Adipocyte (in vitro differentiated cells): ENCODE results near the gene ELF5.

ENCODE experiments used
- DNase-seq: peaks from one replicate; pipeline ENCODE4 v3.0.0-alpha.2; 2015; ENCODE audit warnings: low read depth
- H3K27me3 ChIP-seq: replicated peaks from 2 replicates; pipeline ENCODE4 v1.7.0; 2013; ENCODE audit warnings: mild to moderate bottlenecking, low read length, moderate library complexity; ENCODE audit not compliant: control insufficient read depth, insufficient read depth
- H3K36me3 ChIP-seq: 2 replicates; pipeline ENCODE4 v1.7.0; 2013; ENCODE audit warnings: low read length, mild to moderate bottlenecking, moderate library complexity; ENCODE audit not compliant: control insufficient read depth, insufficient read depth, severe bottlenecking
- H3K4me1 ChIP-seq: 2 replicates; pipeline ENCODE4 v1.7.0; 2013; ENCODE audit warnings: mild to moderate bottlenecking, low read length, moderate library complexity; ENCODE audit not compliant: control insufficient read depth, insufficient read depth
- H3K4me3 ChIP-seq: 2 replicates; pipeline ENCODE4 v1.7.0; 2013; ENCODE audit warnings: mild to moderate bottlenecking, low read length, moderate library complexity
- H3K9ac ChIP-seq: 2 replicates; pipeline ENCODE4 v1.7.0; 2013; ENCODE audit warnings: mild to moderate bottlenecking, low read length, moderate library complexity
- H3K9me3 ChIP-seq: 2 replicates; pipeline ENCODE4 v1.7.0; 2013; ENCODE audit warnings: mild to moderate bottlenecking, low read length, moderate library complexity; ENCODE audit not compliant: control insufficient read depth

Gene ELF5

DNA sequence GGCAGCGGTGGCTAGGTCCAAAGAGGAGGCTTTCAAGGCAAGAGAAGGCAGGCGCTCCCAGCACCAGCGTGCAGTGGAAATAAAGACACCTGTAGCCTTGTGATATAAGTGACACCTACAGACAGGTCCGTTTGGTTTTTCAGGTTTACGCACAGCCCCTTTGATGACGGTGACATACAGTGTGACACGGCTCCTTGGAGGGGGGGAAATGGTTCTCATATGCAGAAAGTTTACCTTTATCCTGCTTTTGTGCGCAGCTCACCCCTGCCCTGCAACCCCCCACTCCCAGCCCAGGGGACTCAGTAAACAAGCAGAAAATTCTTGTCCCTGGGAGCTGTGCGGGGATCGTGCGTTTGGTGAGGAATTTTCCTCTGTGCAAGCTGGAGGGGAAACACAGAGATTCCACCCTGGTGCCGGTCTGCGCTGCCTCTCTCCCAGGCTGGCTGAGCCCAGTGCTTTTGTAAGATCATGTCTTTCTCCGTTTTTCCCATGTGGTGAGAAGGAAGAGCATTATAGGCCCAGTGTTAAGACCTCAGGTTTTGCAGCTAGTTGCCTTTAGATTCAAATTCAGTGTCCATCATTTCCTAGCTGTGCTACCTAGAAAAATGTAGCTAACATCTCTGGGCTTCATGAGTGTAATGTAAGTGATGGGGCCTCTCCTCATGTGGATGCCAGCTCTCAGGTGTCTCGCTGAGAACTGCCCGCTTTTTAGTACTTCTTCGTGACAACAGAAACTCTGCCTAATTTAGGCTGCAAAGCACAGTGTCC, at the start of gene ELF5:
TSS of gene ELF5 (minus strand) at position 113 of the 768 bp plus-strand sequence. CDS start 8,045 bp downstream, outside the sequence.
- no peak within 1 kb of the TSS for H3K9ac ChIP-seq
- no peaks in the 10 kb centered on the region for H3K36me3 ChIP-seq
- no peaks in the 10 kb centered on the region for H3K4me1 ChIP-seq
- peaks cover 14% of the 10 kb centered on the region for H3K27me3 ChIP-seq
- H3K9me3 ChIP-seq = no peaks in the 10 kb centered on the region
- DNase-seq = no peak
- H3K4me3 ChIP-seq = no peak within 1 kb of the TSS

DNA sequence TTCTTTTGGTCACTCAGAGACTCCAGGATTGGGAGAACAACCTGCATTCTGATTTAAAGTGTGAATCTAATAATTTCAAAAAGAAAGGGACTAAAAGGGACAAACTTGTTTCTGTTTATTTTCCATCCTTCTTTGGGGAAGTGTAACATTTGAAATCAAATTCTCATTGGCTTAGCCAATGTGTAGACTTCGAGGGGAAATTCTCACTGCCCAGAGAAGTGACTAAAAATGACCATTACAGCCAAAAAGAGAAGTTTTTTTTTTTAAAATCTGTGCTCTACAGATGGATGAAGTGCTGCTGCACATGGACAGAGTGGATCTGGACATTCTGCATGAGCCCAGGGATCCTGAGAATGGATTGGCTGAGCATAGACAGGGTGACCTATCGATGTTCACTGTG, 49.4 kb upstream of the ELF5 start:
- DNase-seq = no peak
- Histone ChIP-seq H3K36me3 (no peaks in the 10 kb centered on the region), H3K4me3 (no peak overlapping the region), H3K9ac (no peak overlapping the region), H3K4me1 (peaks cover 28% of the 10 kb centered on the region), H3K9me3 (no peaks in the 10 kb centered on the region), H3K27me3 (peaks cover 37% of the 10 kb centered on the region)

DNA sequence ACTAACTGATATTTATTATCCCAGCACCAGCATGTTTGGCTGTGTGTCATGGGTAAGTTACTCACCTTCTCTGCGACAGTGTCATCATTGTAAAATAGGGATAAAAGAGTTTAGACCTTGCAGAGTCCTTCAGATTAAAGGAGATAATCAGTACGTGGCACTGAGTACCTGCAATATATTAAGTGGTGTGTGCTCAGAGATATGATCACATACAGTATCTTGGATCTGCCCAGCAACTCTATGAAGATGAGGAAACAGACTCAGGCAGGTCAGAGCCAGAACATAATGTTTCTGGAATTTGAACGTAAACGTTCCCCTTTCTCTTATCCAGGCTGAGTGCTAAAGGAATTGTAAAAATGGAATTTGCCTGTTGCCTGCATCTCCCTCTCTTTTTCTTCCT, 46.9 kb upstream of the ELF5 start:
- H3K9me3 ChIP-seq = no peaks in the 10 kb centered on the region
- H3K9ac ChIP-seq = no peak overlapping the region
- H3K4me1 ChIP-seq = peaks cover 17% of the 10 kb centered on the region
- no peak overlapping the region for H3K4me3 ChIP-seq
- peaks cover 28% of the 10 kb centered on the region for H3K27me3 ChIP-seq
- no peak for DNase-seq
- H3K36me3 ChIP-seq = no peaks in the 10 kb centered on the region

DNA sequence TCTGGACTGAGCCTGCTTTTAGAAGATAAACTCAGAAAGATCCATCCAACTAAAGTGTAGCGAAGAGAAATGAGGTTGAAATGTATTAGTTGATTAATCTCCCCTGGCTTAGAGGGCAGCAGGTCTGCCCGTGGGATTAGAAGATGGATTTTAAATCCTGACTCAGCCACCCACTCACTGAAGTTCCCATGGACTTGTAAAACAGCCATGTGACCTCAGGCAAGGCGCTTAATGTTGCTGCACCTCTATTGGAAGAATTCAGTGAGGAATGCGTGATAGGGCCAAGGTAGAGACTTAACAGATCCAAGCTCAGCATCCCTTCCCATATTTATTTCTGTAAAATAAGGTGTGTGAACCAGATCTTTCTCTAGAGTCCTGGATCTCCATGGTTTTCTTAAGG, 45.1 kb upstream of the ELF5 start:
- no peak overlapping the region for H3K4me3 ChIP-seq
- H3K36me3 ChIP-seq = no peaks in the 10 kb centered on the region
- H3K9ac ChIP-seq = no peak overlapping the region
- no peak for DNase-seq
- H3K9me3 ChIP-seq = no peaks in the 10 kb centered on the region
- no peaks in the 10 kb centered on the region for H3K4me1 ChIP-seq
- peaks cover 30% of the 10 kb centered on the region for H3K27me3 ChIP-seq

DNA sequence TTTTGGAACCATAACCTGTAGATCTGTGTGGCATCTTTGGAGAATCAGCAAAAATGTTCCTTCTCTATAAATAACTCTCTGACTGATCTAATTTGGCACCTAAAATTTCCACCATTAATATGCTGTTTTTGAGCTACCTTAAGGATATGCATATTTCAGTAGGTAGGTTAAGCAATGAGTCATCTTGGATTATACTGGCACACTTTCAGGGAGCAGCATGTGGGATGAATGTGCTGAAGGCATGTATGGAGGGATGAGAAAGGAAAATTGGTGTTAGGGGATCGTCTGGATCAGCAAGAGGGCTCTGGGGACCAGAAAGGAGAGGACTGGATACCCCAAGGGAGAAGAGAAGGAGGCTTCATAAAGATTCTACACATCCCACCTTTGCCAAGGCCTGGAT, 44.6 kb upstream of the ELF5 start:
- H3K9me3 ChIP-seq = no peaks in the 10 kb centered on the region
- H3K4me1 ChIP-seq = no peaks in the 10 kb centered on the region
- H3K4me3 ChIP-seq = no peak overlapping the region
- peaks cover 30% of the 10 kb centered on the region for H3K27me3 ChIP-seq
- no peaks in the 10 kb centered on the region for H3K36me3 ChIP-seq
- DNase-seq = no peak
- no peak overlapping the region for H3K9ac ChIP-seq

DNA sequence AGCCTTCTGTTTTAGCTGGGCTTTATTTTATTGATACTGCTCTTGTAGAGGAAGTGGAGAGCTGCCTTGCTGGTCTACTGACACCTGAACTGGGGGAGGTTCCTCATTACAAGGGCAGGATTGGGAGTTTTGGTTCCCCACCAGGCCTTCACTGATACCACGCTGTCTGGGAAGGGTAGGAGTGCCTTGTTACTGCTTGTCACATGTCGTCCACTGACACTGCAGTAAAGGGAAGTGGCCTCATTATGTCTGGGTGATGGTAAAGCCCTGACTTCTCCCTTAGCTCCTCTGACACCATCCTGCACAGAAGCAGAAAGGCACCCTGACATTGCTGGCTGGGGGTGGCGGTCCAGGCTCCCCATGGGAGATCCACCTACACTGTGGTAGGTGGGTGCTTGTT, 38.7 kb upstream of the ELF5 start:
- H3K27me3 ChIP-seq = peaks cover 35% of the 10 kb centered on the region
- H3K9ac ChIP-seq = no peak overlapping the region
- H3K4me3 ChIP-seq = no peak overlapping the region
- no peaks in the 10 kb centered on the region for H3K4me1 ChIP-seq
- DNase-seq = no peak
- H3K36me3 ChIP-seq = no peaks in the 10 kb centered on the region
- peaks cover 12% of the 10 kb centered on the region for H3K9me3 ChIP-seq

DNA sequence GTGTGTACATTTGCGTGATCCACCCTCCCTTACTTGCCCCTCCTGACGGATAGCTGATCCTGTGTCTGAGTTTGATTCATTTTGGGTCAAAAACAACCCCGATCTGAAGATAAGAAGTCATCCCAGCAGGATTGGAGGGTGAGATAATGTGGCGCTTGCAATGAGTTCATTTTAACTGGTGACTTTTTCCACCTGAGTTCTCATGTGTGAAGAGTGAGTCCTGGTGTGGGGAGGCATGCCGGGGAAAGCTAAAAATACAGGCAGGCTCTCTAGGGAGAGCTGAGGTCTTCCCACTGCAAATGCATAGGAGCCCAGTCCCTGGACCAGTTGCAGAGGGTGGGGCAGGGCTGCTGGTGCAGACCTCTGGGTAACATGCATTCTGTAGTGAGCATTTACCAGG, 35.7 kb upstream of the ELF5 start:
- H3K4me1 ChIP-seq = no peaks in the 10 kb centered on the region
- H3K4me3 ChIP-seq = no peak overlapping the region
- no peak for DNase-seq
- peaks cover 50% of the 10 kb centered on the region for H3K27me3 ChIP-seq
- no peaks in the 10 kb centered on the region for H3K36me3 ChIP-seq
- no peak overlapping the region for H3K9ac ChIP-seq
- peaks cover 12% of the 10 kb centered on the region for H3K9me3 ChIP-seq

DNA sequence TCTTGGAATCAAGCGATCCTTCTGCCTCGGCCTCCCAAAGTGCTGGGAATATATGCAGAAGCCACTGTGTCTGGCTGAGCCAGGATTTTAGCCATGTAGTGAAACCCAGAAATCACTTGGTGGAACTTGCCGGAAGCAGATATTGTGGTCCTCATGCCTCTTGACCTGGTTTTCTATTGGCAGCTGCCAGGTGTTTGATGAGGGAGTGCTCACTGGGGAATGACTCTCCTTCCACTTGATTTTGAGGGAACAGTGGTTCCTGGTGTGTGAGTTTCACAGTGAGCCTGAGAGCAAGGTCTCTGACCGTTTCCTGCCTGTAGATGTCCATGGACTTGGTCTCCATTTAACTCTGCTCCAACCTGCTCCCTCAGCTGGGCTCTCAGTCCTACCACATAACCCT, 34.7 kb upstream of the ELF5 start:
- H3K4me3 ChIP-seq = no peak overlapping the region
- H3K9ac ChIP-seq = no peak overlapping the region
- H3K4me1 ChIP-seq = no peaks in the 10 kb centered on the region
- no peaks in the 10 kb centered on the region for H3K36me3 ChIP-seq
- peaks cover 56% of the 10 kb centered on the region for H3K27me3 ChIP-seq
- DNase-seq = no peak
- peaks cover 12% of the 10 kb centered on the region for H3K9me3 ChIP-seq

DNA sequence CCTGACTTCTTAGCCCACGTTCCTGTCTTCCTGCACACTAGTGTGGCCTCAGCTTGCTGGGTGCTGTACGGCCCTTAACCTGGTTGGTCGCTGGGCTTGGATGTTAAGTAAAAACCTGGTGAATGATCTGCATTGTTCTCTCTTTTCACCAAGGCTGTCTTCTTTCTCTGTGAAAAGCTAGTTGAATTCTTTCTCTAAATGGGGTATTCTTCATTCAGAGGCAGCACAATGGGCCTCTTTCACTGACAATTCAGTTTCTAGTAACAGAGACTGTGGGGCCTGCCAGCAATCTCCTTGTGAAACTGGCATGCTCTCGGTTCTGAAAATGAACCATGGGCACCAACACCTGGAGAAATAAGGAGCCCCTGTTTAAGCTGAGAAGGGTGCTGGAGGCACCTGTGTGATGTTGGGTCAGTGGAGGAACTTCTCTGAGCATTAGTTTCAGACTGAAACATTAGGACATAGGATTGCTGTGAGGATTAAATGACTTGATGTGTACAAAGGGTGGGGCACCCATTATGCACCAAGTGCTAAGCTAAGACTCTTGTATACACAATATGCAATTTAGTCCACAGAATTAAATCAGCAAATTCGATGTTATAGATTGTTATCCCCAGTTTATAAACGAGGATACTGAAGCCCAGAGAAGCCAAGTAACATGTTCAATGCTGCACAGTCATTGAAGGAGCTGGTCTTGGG, 33.1 kb upstream of the ELF5 start:
- no peak overlapping the region for H3K9ac ChIP-seq
- H3K4me3 ChIP-seq = no peak overlapping the region
- H3K4me1 ChIP-seq = no peaks in the 10 kb centered on the region
- peaks cover 61% of the 10 kb centered on the region for H3K27me3 ChIP-seq
- no peak for DNase-seq
- H3K9me3 ChIP-seq = peaks cover 6% of the 10 kb centered on the region
- no peaks in the 10 kb centered on the region for H3K36me3 ChIP-seq

DNA sequence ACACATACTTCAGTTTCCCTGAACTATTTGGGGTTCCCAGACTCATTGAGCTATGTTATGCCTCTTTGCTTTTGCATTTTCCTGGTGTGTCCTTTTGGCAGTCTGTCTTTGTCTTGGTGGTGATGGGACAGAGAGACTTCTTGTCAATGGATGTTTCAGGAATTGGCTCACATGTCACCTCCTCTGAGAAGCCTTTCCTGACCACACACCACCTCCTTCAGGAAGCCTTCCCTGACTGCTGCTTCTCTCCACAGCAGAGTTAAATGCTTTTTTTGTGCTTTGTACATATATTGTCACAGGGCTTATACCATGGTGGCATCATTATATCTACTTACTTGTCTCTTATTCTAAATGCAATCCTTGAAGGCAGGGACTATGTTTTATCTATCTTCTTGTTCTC, 28.5 kb upstream of the ELF5 start:
- H3K27me3 ChIP-seq = peaks cover 79% of the 10 kb centered on the region
- peaks cover 8% of the 10 kb centered on the region for H3K4me1 ChIP-seq
- H3K36me3 ChIP-seq = no peaks in the 10 kb centered on the region
- no peak for DNase-seq
- H3K4me3 ChIP-seq = no peak overlapping the region
- H3K9me3 ChIP-seq = no peaks in the 10 kb centered on the region
- no peak overlapping the region for H3K9ac ChIP-seq

DNA sequence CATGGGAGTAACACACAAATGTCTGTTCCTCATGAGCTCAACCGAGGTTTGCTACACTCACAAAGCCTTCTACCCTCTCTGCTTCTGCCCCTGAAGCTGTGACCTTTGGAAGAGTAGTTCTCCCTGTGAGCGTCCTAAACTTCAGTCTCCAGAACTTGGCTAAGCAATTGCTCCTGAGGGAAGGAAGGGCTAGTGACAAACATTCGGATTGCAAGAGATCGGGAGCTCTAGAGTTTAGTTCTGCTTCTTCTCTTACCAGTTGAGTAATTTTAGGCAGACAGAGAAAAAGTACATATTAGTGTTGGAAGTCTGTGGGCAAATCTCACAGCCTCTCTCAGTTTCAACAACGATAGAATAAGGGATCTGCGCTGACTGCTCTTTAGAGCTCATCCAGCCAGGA, 27.3 kb upstream of the ELF5 start:
- Histone ChIP-seq H3K27me3 (peaks cover 74% of the 10 kb centered on the region), H3K4me1 (peaks cover 8% of the 10 kb centered on the region), H3K4me3 (no peak overlapping the region), H3K9me3 (no peaks in the 10 kb centered on the region), H3K36me3 (no peaks in the 10 kb centered on the region), H3K9ac (no peak overlapping the region)
- no peak for DNase-seq
